ENCODE measurements around the gene MAPKAPK2. TPM values are rescaled to one million over a fixed set of nuclear protein-coding genes. Genes with fewer than 3 reads are reported as not detected.

The MAPKAPK2 gene
- total and polyA plus RNA-seq, 2 of the 13 experiments (the other 11 are each of a cell fraction or from before 2014, with no cell fraction given) = 16.6 to 34.0 TPM

DNA sequence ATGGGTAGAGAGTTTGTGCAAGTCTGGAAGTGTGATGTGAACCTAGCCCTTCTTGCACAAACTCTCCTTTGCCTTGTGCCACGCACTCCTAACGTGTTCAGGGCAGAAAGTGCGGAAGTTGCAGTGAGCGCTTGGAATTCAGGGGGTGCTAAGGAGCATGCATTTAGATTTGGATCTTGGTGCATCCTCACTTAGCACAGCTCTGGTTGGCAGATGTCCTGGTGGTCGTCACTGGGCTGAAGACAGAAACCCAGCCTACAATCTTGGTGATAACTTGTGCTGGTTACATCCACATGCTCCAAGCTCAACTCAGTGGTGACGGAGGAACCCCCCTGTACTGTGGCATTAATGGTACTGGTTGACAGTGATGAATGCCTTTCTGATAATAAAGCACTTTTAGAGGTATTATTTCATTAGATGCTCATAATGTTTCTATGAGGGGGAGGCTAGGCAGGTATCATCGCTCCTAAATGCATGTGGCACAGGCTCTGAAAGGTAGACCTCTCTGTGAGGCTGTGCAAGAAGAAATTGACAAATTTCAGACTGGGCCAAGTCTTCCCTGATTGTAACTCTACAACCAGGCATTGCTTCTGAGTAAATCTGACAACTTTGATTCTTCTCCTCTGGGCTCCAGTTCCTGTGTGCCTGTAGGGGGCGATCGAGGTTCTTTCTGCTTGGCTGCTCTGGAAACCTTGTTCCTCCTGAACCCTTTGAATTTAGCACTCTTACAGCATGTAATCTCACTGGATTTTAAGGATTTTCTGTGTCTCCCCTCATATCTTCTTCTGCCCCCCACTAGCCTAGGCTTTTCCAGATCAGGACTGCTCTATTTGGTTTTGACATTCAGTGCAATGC is 40.6 kb downstream of the MAPKAPK2 start:
- H3K4me3 ChIP-seq (replicated peaks in 1 of 3; ENCODE audit: insufficient read depth in 1 of 3, low read depth in 2 of 3, low read length in 3 of 3) = no peak overlapping the region
- ATAC-seq (peak; percentile 53), FAIRE-seq (no peak), DNase-seq (ENCODE audit: low spot score) (peak; percentile 18)
- H3K36me3 ChIP-seq (replicated peaks in 1 of 2; ENCODE audit: control insufficient read depth in 1 of 2, insufficient read depth in 2 of 2, low read length in 2 of 2) = peaks cover 12 to 19% of the 10 kb centered on the region in 2 experiments; a peak in 4 of 5 replicates
- TF ChIP-seq, protein P1, sequence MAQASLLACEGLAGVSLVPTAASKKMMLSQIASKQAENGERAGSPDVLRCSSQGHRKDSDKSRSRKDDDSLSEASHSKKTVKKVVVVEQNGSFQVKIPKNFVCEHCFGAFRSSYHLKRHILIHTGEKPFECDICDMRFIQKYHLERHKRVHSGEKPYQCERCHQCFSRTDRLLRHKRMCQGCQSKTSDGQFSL (CRISPR knock-in tag; IDR thresholded peaks at IDR 0.05) = no peak
- TF ChIP-seq, protein P2, sequence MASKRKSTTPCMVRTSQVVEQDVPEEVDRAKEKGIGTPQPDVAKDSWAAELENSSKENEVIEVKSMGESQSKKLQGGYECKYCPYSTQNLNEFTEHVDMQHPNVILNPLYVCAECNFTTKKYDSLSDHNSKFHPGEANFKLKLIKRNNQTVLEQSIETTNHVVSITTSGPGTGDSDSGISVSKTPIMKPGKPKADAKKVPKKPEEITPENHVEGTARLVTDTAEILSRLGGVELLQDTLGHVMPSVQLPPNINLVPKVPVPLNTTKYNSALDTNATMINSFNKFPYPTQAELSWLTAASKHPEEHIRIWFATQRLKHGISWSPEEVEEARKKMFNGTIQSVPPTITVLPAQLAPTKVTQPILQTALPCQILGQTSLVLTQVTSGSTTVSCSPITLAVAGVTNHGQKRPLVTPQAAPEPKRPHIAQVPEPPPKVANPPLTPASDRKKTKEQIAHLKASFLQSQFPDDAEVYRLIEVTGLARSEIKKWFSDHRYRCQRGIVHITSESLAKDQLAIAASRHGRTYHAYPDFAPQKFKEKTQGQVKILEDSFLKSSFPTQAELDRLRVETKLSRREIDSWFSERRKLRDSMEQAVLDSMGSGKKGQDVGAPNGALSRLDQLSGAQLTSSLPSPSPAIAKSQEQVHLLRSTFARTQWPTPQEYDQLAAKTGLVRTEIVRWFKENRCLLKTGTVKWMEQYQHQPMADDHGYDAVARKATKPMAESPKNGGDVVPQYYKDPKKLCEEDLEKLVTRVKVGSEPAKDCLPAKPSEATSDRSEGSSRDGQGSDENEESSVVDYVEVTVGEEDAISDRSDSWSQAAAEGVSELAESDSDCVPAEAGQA (IDR thresholded peaks at IDR 0.05; ENCODE audit: low read depth) = no peak
- TF ChIP-seq, protein P2 (CRISPR knock-in tag; IDR thresholded peaks at IDR 0.05; ENCODE audit: borderline replicate concordance) = no peak
- TF ChIP-seq CTCF (CRISPR knock-in tag; IDR thresholded peaks at IDR 0.05) (peak; percentile 53), SIN3B (IDR thresholded peaks at IDR 0.05; ENCODE audit: low read length) (no peak), MAF1 (CRISPR knock-in tag; IDR thresholded peaks at IDR 0.05; ENCODE audit: borderline replicate concordance) (no peak)
- no peak overlapping the region for H2AFZ ChIP-seq (ENCODE audit: low read length)
- H3K27ac ChIP-seq (ENCODE audit: extremely low read length, insufficient read depth, low read length) = no peak overlapping the region
- in situ Hi-C loops (cut with HindIII; ENCODE audit: extremely low pct_ligation_motif_present, low pct_unique_long_range_greater_than_20kb) (no loop called here), intact Hi-C loops (cut with micrococcal nuclease; ENCODE audit: unreplicated experiment) (no loop called here)
- 75% methylated on average over 8 of the region's 9 CpGs for WGBS (ENCODE audit: low lambda C conversion rate)
- no TSS peak for BruUV-seq (replicated peaks)
- peaks cover 35% of the 10 kb centered on the region for H4K20me1 ChIP-seq (ENCODE audit: insufficient read depth, low read length)
- peaks cover 23% of the 10 kb centered on the region for H3K4me1 ChIP-seq (ENCODE audit: insufficient read depth, low read length)
- peaks cover 14% of the 10 kb centered on the region for H3K79me2 ChIP-seq (ENCODE audit: insufficient read depth, low read length)
- H3K27me3 ChIP-seq (ENCODE audit: control insufficient read depth in 1 of 2, insufficient read depth in 2 of 2, low read length in 2 of 2) = no peaks in the 10 kb centered on the region
- ChIA-PET CTCF (ENCODE audit: low intra/inter-chr PET ratio, low total read pairs) (interaction anchor here (1.3 to 1.4 kb wide), 2 partner anchors 187 to 257 kb away, joined by 5 to 8 read pairs; no protein-coding TSS in a partner anchor), POLR2A (no interaction called here)
- no peaks in the 10 kb centered on the region for H3K9me3 ChIP-seq (ENCODE audit: low read length)
- no peak overlapping the region for H3K9ac ChIP-seq (ENCODE audit: insufficient read depth, low read depth, low read length)
- no peak overlapping the region for H3K4me2 ChIP-seq (ENCODE audit: low read depth, low read length)
